GM13977 (cell line): ENCODE data around the gene FIGN.

Source experiments
- DNase-seq: peaks from one replicate; pipeline ENCODE4 v3.0.0; 2012; ENCODE audit warnings: low spot score
- in situ Hi-C: fragments of 300-500 bp; cut with MboI; formaldehyde crosslinking; loops from one replicate; pipeline ENCODE4 v1.12.0; 2022; ENCODE audit warnings: low sequenced_read_pairs, low pct_unique_long_range_greater_than_20kb, mixed read lengths, inconsistent platforms; ENCODE audit not compliant: unreplicated experiment
- TF ChIP-seq, protein P1 (sequence below): IDR thresholded peaks from 2 replicates; pipeline ENCODE4 v1.5.1; 2012; ENCODE audit warnings: mild to moderate bottlenecking, control low read depth; ENCODE audit not compliant: insufficient read depth; ENCODE audit errors: extremely low read depth, missing control alignments

FIGN gene

DNA sequence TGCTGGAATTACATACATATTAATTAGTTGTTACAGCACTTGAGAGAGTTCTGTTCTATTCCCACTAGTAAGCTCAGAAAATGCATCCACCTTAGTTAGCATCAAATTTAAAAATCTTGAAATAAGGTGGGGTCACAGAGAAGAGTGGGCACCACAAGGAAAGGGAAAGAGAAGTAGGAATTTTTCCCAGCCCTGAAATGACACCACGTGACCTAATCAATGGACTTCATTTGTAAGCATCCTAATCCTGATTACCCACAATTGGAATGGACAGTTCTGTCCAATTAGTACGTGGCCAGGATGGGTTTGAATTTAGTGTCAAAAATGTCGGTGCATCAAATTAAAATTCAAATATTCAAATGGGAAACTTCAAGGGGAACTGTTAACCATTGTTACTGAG is 186.8 kb downstream of the FIGN start:
- in situ Hi-C loops, result no loop called here
- no peak for DNase-seq

More for the DNA sequence above, 186.8 kb downstream of the FIGN start:
- TF ChIP-seq, protein P1, sequence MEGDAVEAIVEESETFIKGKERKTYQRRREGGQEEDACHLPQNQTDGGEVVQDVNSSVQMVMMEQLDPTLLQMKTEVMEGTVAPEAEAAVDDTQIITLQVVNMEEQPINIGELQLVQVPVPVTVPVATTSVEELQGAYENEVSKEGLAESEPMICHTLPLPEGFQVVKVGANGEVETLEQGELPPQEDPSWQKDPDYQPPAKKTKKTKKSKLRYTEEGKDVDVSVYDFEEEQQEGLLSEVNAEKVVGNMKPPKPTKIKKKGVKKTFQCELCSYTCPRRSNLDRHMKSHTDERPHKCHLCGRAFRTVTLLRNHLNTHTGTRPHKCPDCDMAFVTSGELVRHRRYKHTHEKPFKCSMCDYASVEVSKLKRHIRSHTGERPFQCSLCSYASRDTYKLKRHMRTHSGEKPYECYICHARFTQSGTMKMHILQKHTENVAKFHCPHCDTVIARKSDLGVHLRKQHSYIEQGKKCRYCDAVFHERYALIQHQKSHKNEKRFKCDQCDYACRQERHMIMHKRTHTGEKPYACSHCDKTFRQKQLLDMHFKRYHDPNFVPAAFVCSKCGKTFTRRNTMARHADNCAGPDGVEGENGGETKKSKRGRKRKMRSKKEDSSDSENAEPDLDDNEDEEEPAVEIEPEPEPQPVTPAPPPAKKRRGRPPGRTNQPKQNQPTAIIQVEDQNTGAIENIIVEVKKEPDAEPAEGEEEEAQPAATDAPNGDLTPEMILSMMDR, result no peak
